Measurements from ENCODE around the gene SWAP70. TPM values are rescaled to one million over a fixed set of nuclear protein-coding genes. Genes with fewer than 3 reads are reported as not detected.

The SWAP70 gene
- total RNA-seq, 2 donors from 2014 or later: 28.8 to 30.7 TPM

DNA sequence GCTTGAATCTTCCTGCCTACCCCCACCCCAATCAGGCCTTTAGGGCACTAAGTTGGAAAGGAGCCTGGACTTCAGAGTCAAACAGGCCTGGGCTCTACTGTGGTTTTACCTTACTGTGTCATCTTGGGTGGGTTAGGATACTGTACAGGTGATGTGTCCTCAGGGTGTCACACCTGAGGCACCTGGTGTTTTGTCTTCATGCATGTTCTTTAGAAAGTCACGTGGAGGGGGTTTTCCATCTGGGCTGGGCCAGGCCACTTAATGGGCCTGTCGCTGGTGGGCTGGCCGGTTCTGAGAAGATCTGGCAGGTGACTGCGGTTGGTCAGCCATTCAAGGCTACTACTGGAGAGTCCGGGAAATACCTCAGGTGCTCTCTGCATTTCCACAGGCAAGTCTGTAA, 92.6 kb downstream of the SWAP70 start:
- no peak for DNase-seq
- Mint-ChIP-seq H3K36me3 (ENCODE audit: low read depth) (peaks cover 15% of the 10 kb centered on the region), H3K27me3 (ENCODE audit: insufficient read depth) (no peaks in the 10 kb centered on the region), H3K4me3 (no peak overlapping the region), H3K9me3 (no peaks in the 10 kb centered on the region), H3K4me1 (peaks cover 9% of the 10 kb centered on the region), H3K27ac (no peak overlapping the region)
- Histone ChIP-seq H3K4me3 (ENCODE audit: low read length) (no peak overlapping the region), H3K9ac (ENCODE audit: extremely low read depth, low read length, poor library complexity, severe bottlenecking) (no peak overlapping the region), H3K27me3 (ENCODE audit: control insufficient read depth, insufficient read depth, low read length, poor library complexity, severe bottlenecking) (no peaks in the 10 kb centered on the region), H3K27ac (ENCODE audit: low read depth, low read length) (no peak overlapping the region), H3K4me1 (ENCODE audit: control insufficient read depth, insufficient read depth, low read length) (no peaks in the 10 kb centered on the region), H3K36me3 (ENCODE audit: control insufficient read depth, insufficient read depth, low read length) (peaks cover 14% of the 10 kb centered on the region), H3K9me3 (ENCODE audit: control insufficient read depth, low read length) (no peaks in the 10 kb centered on the region)
- TF ChIP-seq, protein P1, sequence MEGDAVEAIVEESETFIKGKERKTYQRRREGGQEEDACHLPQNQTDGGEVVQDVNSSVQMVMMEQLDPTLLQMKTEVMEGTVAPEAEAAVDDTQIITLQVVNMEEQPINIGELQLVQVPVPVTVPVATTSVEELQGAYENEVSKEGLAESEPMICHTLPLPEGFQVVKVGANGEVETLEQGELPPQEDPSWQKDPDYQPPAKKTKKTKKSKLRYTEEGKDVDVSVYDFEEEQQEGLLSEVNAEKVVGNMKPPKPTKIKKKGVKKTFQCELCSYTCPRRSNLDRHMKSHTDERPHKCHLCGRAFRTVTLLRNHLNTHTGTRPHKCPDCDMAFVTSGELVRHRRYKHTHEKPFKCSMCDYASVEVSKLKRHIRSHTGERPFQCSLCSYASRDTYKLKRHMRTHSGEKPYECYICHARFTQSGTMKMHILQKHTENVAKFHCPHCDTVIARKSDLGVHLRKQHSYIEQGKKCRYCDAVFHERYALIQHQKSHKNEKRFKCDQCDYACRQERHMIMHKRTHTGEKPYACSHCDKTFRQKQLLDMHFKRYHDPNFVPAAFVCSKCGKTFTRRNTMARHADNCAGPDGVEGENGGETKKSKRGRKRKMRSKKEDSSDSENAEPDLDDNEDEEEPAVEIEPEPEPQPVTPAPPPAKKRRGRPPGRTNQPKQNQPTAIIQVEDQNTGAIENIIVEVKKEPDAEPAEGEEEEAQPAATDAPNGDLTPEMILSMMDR (conservative IDR thresholded peaks at IDR 0.05): no peak
- WGBS, 2 experiments (ENCODE audit: insufficient coverage in 1 of 2, insufficient read length in 1 of 2): 95 to 100% methylated on average over 5 of the region's 5 CpGs

DNA sequence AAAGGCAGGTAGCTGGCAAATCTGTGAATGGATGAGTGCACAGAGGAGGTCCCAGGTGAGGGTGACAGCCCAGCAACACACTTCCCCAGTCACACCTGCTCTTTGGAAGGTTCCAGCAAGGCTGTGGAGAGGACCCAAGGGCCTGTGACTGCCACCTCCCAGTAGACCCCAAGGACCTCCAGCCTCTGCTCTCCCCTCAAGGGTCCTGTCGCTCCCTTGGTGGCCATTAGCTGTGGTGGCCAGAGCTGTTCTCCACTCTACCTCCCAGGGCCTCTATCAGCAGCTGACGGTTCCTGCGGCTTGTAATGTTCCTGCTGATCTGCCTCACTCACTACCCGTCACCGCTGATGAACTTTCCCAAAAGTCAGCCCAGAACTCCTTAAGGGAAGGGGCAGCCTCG, 93.0 kb downstream of the SWAP70 start:
- Histone ChIP-seq H3K36me3 (ENCODE audit: control insufficient read depth, insufficient read depth, low read length) (peaks cover 9% of the 10 kb centered on the region), H3K27ac (ENCODE audit: low read depth, low read length) (no peak overlapping the region), H3K9ac (ENCODE audit: extremely low read depth, low read length, poor library complexity, severe bottlenecking) (no peak overlapping the region), H3K9me3 (ENCODE audit: control insufficient read depth, low read length) (no peaks in the 10 kb centered on the region), H3K27me3 (ENCODE audit: control insufficient read depth, insufficient read depth, low read length, poor library complexity, severe bottlenecking) (no peaks in the 10 kb centered on the region), H3K4me1 (ENCODE audit: control insufficient read depth, insufficient read depth, low read length) (no peaks in the 10 kb centered on the region), H3K4me3 (ENCODE audit: low read length) (no peak overlapping the region)
- H3K9me3 Mint-ChIP-seq: no peaks in the 10 kb centered on the region
- no peak overlapping the region for H3K4me3 Mint-ChIP-seq
- no peaks in the 10 kb centered on the region for H3K27me3 Mint-ChIP-seq (ENCODE audit: insufficient read depth)
- TF ChIP-seq, protein P1 (conservative IDR thresholded peaks at IDR 0.05): no peak
- H3K4me1 Mint-ChIP-seq: peaks cover 9% of the 10 kb centered on the region
- DNase-seq: no peak
- WGBS, 2 experiments (ENCODE audit: insufficient coverage in 1 of 2, insufficient read length in 1 of 2): 95 to 96% methylated on average over 6 of the region's 6 CpGs
- peaks cover 11% of the 10 kb centered on the region for H3K36me3 Mint-ChIP-seq (ENCODE audit: low read depth)
- H3K27ac Mint-ChIP-seq: no peak overlapping the region

DNA sequence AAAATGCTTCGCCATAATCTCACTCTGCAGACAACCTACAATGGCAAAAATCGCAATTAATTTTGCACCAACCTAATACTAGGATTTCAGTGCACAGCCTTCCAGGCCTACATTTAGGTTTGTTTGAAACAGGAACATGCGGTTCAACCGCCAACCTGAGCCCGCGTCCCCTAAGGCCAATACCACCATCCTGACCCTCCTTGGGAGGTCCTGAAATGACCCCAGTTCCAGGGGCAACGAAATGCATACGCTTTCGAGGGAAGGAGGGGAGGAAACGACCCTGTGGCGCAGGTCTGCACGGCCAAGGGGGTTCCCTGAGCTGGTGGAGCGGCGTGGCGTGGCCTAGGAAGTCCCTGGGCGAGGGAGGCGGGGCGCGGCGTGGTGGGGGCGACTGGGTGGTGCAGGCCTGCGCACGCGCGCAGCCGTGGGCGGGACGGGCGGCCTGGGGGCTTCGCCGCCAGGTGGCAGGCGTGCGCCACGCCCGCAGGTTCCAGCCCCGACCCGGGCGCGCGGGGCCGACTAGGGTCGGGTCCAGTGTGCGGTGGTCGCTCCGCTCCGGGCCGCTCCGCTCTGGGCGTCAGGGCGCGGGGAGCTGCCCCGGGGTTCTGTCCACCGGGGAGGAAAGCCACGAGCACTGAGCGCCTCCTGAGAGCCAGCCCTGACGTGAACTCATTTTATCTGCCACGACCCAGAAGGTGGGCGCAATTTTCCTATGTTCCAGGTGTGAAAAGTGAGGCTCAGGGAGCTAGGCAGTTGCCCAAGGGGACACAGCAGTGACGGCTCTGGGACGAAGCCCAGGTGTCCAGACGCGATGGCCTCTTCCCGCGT, 94.1 kb downstream of the SWAP70 start:
- H3K9me3 ChIP-seq (ENCODE audit: control insufficient read depth, low read length): no peaks in the 10 kb centered on the region
- H3K4me1 ChIP-seq (ENCODE audit: control insufficient read depth, insufficient read depth, low read length): no peaks in the 10 kb centered on the region
- peaks cover 2% of the 10 kb centered on the region for H3K36me3 ChIP-seq (ENCODE audit: control insufficient read depth, insufficient read depth, low read length)
- peaks cover 9% of the 10 kb centered on the region for H3K4me1 Mint-ChIP-seq
- DNase-seq: peak; percentile 92
- H3K27ac Mint-ChIP-seq: no peak overlapping the region
- WGBS, 2 experiments (ENCODE audit: insufficient coverage in 1 of 2, insufficient read length in 1 of 2): 11 to 17% methylated on average over 16 to 64 of the region's 64 CpGs
- TF ChIP-seq, protein P1 (conservative IDR thresholded peaks at IDR 0.05): peak; percentile 95
- peak overlapping the region; percentile 75 for H3K4me3 ChIP-seq (ENCODE audit: low read length)
- H3K27me3 Mint-ChIP-seq (ENCODE audit: insufficient read depth): no peaks in the 10 kb centered on the region
- peak overlapping the region; percentile 58 for H3K4me3 Mint-ChIP-seq
- peaks cover 5% of the 10 kb centered on the region for H3K36me3 Mint-ChIP-seq (ENCODE audit: low read depth)
- peak overlapping the region; percentile 54 for H3K9ac ChIP-seq (ENCODE audit: extremely low read depth, low read length, poor library complexity, severe bottlenecking)
- no peak overlapping the region for H3K27ac ChIP-seq (ENCODE audit: low read depth, low read length)
- no peaks in the 10 kb centered on the region for H3K27me3 ChIP-seq (ENCODE audit: control insufficient read depth, insufficient read depth, low read length, poor library complexity, severe bottlenecking)
- no peaks in the 10 kb centered on the region for H3K9me3 Mint-ChIP-seq
